Stimulated activated CD8-positive, alpha-beta memory T cell treated with anti-CD3 and anti-CD28 coated beads, Interleukin-12 subunit alpha, Interleukin-12 subunit beta, amount 100 ng/mL, for 1 hour (primary cell): Measurements from ENCODE around the gene FAAP20.
"Not testable (repeated sequence)": the region's sequence is repeated elsewhere in the genome, so short reads cannot be mapped to it uniquely, and the experiment has no call there.

ENCODE experiments used
- DNase-seq: peaks from one replicate; pipeline ENCODE4 v3.0.0-alpha.2; 2020; ENCODE audit warnings: low read depth

Gene FAAP20

DNA sequence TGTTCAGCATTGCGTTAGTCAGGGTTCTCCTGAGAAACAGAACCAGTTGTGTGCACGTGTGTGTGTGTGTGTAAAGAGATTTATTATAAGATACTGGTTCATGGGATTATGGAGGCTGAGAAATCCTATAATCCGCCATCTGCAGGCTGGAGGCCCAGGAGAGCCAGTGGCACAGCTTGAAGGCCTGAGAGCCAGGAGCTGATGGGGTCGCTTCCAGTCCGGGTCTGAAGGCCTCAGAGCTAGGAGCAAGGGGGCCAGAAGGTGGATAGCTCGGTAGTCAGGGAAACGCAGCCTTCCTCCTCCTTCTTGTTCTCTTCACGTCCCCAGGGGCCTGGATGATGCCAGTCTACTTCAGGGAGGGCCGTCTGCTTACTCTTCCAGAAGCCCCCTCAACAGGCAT, 37.7 kb downstream of the FAAP20 start:
- DNase-seq, result no peak

DNA sequence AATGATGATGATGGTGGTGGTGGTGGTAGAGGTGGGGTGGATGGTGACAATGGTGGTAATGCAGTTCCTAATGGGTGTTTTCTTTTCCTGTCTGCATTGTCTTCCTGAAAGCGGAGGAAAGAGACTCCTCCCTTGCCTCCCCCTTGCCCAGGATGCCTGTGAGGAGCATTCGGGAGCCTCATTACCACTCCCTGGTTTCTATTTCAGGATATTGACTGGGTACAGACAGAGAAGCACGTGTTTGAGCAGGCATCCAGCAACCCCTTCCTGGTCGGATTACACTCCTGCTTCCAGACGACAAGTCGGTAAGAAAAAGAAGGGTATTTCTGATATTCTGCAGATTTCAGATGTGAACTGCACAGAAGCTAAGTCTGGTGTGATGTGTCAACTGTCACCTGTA, 38.8 kb downstream of the FAAP20 start:
- DNase-seq, result no peak

- DNase-seq, result no peak
Observed at GRCh38 chr1:2155147-2155598, 39.4 kb downstream of the FAAP20 start.

DNA sequence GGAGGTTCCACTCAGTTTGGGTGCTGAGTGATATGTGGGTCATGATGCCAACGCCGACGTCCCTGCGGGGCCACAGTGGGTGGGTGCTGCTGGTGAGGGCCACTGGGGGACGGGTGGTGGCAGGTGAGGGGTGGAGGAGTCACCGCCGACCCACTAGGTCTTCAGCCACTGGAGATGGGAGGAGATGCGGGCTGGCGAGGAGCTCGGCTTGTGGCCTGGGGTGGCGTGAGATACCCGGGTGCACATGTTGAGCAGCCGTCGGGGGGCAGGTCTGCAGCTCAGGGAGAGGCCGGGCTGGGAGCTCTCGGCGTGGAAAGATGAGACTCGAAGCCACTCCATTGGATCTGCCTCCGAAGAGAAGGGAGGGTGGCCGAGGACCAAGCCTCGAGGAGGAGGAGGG, 40.5 kb downstream of the FAAP20 start:
- DNase-seq, result no peak

- no peak for DNase-seq
Observed at GRCh38 chr1:2152954-2153353, 41.6 kb downstream of the FAAP20 start.

- no peak for DNase-seq
Observed at GRCh38 chr1:2151911-2152310, 42.7 kb downstream of the FAAP20 start.

- no peak for DNase-seq
Observed at GRCh38 chr1:2151252-2151651, 43.3 kb downstream of the FAAP20 start.

GRCh38 chr1:2150801-2151200, 43.8 kb downstream of the FAAP20 start:
- DNase-seq, result no peak

- peak; percentile 25 for DNase-seq
Observed at GRCh38 chr1:2148691-2149090, 45.9 kb downstream of the FAAP20 start.

DNA sequence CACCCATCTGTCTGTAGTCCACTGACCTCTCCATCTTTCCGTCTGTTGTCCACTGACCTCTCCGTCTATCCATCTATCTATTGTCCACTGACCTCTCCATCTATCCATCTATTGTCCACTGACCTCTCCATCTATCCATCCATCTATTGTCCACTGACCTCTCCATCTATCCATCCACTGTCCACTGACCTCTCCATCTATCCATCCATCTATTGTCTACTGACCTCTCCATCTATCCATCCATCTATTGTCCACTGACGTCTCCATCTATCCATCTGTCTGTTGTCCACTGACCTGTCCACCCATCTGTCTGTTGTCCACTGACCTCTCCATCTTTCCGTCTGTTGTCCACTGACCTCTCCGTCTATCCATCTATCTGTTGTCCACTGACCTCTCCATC, 46.7 kb downstream of the FAAP20 start:
- not testable (repeated sequence) for DNase-seq

GRCh38 chr1:2146836-2147517, 47.6 kb downstream of the FAAP20 start:
- DNase-seq, result no peak

DNA sequence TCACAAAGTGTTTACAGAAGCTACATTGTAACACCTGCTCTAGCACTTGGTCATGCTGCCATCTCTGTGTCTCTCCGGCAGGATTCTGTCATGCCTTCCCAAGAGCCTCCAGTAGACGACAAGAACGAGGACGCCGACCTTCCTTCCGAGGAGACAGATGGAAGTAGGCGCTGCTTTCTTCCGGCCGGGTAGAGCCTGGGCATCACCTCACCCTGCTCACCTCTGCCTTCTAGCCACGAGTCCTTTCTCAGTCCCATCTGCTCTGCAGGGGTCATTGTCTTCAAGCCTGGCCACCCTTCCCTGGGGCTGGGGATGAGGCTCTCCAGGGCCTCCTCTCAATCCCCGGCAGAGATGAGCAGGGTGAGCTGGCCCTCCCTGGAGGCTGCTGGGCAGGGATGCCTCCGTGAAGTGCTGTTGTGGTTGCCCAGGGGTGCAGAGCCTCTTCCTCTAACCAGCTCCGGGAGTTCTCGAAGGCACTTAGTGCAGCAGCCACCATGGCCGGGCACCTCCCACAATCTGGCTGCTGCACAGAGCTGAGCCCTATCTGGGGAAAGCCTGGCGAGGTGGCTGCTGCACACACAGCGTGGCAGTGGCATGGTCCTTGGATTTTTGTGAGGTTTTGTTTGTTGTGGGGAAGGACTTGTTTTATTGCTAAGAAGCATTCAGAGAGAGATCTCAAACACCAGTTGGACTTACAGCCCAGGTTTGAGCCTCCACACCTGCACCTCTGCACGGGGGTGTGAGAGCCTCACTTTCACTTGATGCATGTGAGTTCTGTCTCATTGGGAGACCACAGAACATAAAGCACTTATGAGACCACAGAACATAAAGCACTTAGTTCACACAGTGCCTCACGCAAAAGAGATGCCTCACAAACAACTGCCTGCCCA, 48.4 kb downstream of the FAAP20 start:
- no peak for DNase-seq

- no peak for DNase-seq
Observed at GRCh38 chr1:2144501-2145090, 50.0 kb downstream of the FAAP20 start.

GRCh38 chr1:2143814-2144500, 50.6 kb downstream of the FAAP20 start:
- no peak for DNase-seq

- DNase-seq, result no peak
Observed at GRCh38 chr1:2141025-2141424, 53.5 kb downstream of the FAAP20 start.
